ENCODE measurements around the gene LRFN3.

DNA sequence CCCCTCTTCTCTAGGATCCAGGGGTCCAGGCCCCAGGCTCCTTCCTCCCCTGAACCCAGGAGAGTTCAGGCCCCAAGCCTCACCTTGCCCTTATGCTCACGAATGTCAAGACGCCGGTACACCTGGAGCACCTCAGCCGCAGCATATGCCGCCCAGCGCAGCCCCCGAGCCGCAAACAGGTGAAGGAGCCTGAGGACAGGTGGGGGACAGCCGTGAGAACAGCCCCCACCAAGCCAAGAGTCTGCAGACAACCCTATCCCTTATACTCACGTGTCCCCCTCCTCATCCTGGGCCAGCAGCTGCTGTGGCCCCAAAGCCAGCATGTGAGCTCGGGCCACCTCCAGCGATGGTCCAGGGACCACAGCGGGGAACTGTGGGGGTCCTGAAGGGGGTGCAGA is 39.5 kb upstream of the LRFN3 start:
- TF ChIP-seq, protein P1, sequence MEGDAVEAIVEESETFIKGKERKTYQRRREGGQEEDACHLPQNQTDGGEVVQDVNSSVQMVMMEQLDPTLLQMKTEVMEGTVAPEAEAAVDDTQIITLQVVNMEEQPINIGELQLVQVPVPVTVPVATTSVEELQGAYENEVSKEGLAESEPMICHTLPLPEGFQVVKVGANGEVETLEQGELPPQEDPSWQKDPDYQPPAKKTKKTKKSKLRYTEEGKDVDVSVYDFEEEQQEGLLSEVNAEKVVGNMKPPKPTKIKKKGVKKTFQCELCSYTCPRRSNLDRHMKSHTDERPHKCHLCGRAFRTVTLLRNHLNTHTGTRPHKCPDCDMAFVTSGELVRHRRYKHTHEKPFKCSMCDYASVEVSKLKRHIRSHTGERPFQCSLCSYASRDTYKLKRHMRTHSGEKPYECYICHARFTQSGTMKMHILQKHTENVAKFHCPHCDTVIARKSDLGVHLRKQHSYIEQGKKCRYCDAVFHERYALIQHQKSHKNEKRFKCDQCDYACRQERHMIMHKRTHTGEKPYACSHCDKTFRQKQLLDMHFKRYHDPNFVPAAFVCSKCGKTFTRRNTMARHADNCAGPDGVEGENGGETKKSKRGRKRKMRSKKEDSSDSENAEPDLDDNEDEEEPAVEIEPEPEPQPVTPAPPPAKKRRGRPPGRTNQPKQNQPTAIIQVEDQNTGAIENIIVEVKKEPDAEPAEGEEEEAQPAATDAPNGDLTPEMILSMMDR (conservative IDR thresholded peaks at IDR 0.05; ENCODE audit: low read depth, low read length) = no peak
- TF ChIP-seq EZH2 (IDR thresholded peaks at IDR 0.05; ENCODE audit: borderline replicate concordance, low read depth, low read length, poor library complexity, severe bottlenecking) = no peak

Measured in A673 (cell line).